Measurements from ENCODE around the gene SLC9A6.
A peak's percentile ranks its signal among the peaks of the same experiment; 100 is the strongest.

Gene SLC9A6

GRCh38 chrX:136067097-136067496, 81.9 kb downstream of the SLC9A6 start:
- Histone ChIP-seq H3K9me3 (ENCODE audit: control insufficient read depth, insufficient read depth, low read depth, low read length) (no peaks in the 10 kb centered on the region), H3K4me1 (ENCODE audit: control insufficient read depth, insufficient read depth, low read length) (peaks cover 14% of the 10 kb centered on the region), H3K4me3 (ENCODE audit: low read depth, low read length) (no peak overlapping the region), H3K27ac (ENCODE audit: extremely low read depth, low read depth, low read length) (no peak overlapping the region), H3K36me3 (ENCODE audit: control insufficient read depth in 2 of 2, insufficient read depth in 1 of 2, low read length in 2 of 2) (no peaks in the 10 kb centered on the region)
- CTCF ChIA-PET, result interaction anchor here (1.0 to 1.5 kb wide), 2 partner anchors 37 to 38 kb away, joined by 3 read pairs; no protein-coding TSS in a partner anchor
- TF ChIP-seq ZNF391 (tag by site-specific recombination; IDR thresholded peaks at IDR 0.05; ENCODE audit: borderline replicate concordance, low read depth) (no peak), KLF8 (tag by site-specific recombination; IDR thresholded peaks at IDR 0.05) (no peak), ZNF747 (tag by site-specific recombination; IDR thresholded peaks at IDR 0.05) (no peak), ZNF571 (tag by site-specific recombination; IDR thresholded peaks at IDR 0.05) (no peak), ZNF600 (tag by site-specific recombination; IDR thresholded peaks at IDR 0.05) (peak; percentile 64; the same call in 1 of the 2 replicates), ZBTB17 (tag by site-specific recombination; IDR thresholded peaks at IDR 0.05) (no peak)
- TF ChIP-seq, protein P1, sequence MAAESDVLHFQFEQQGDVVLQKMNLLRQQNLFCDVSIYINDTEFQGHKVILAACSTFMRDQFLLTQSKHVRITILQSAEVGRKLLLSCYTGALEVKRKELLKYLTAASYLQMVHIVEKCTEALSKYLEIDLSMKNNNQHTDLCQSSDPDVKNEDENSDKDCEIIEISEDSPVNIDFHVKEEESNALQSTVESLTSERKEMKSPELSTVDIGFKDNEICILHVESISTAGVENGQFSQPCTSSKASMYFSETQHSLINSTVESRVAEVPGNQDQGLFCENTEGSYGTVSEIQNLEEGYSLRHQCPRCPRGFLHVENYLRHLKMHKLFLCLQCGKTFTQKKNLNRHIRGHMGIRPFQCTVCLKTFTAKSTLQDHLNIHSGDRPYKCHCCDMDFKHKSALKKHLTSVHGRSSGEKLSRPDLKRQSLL (tag by site-specific recombination; IDR thresholded peaks at IDR 0.05), result no peak
- POLR2A ChIA-PET, result no interaction called here

DNA sequence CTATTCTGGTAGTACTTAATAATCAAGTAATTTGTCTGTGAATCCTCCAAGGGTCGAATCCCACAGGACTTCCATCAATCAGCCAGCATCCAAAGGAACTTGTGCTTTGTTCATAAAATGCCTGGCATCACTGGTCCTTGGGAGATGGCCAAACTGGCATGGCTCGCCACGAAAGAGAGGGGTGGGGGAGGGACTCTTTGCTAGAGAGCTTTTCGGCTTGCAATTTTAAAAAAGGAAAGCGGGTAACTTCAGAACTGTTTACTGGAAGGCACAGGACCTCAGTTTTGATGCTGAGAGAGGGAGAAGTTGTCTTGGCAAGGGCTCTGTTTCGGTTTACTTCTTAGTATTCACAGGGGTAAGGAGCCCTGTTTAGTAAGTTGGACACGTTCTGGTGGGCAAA, 82.7 kb downstream of the SLC9A6 start:
- no peaks in the 10 kb centered on the region for H3K36me3 ChIP-seq (ENCODE audit: control insufficient read depth in 2 of 2, insufficient read depth in 1 of 2, low read length in 2 of 2)
- ChIA-PET CTCF (interaction anchor here (0.6 to 1.5 kb wide), 4 partner anchors 36 to 1922 kb away, joined by 3 read pairs; no protein-coding TSS in a partner anchor), POLR2A (interaction anchor here (0.5 to 0.7 kb wide), 2 partner anchors 15 to 99 kb away, joined by 3 read pairs; no protein-coding TSS in a partner anchor)
- TF ChIP-seq ZNF776 (tag by site-specific recombination; IDR thresholded peaks at IDR 0.05; ENCODE audit: borderline replicate concordance), result no peak
- 0 out of 2 replicates have a peak, but pooled peaks have one; percentile 14 for TF ChIP-seq ZNF157 (tag by site-specific recombination; IDR thresholded peaks at IDR 0.05)
- no peak for TF ChIP-seq ZNF114 (tag by site-specific recombination; IDR thresholded peaks at IDR 0.05)
- TF ChIP-seq ZNF521 (tag by site-specific recombination; IDR thresholded peaks at IDR 0.05), result no peak
- no peak for TF ChIP-seq ZNF404 (tag by site-specific recombination; IDR thresholded peaks at IDR 0.05)
- no peak for TF ChIP-seq ZNF48 (tag by site-specific recombination; IDR thresholded peaks at IDR 0.05)
- TF ChIP-seq MZF1 (tag by site-specific recombination; IDR thresholded peaks at IDR 0.05; ENCODE audit: borderline replicate concordance), result no peak
- H3K9me3 ChIP-seq (ENCODE audit: control insufficient read depth, insufficient read depth, low read depth, low read length), result no peaks in the 10 kb centered on the region
- no peak overlapping the region for H3K4me3 ChIP-seq (ENCODE audit: low read depth, low read length)
- peaks cover 13% of the 10 kb centered on the region for H3K4me1 ChIP-seq (ENCODE audit: control insufficient read depth, insufficient read depth, low read length)
- no peak overlapping the region for H3K27ac ChIP-seq (ENCODE audit: extremely low read depth, low read depth, low read length)

DNA sequence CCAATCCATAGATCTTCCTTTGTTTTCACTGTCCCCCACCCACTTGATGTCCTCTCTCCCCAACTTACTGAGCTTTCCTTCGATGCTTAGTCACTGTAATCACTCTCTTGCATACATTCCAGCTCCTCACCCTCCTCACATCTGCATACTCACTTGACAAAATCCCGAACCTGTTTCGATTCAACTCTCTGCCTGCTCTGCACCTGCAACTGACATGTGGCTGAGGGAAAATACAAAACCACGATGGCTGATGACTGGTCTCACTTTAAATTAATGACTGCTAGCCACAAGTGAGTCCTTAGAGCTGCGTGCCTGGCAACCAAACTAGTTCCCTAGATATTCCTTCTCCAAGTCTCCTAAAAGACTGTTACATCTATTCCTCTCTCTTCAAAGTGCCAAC, 91.7 kb downstream of the SLC9A6 start:
- Histone ChIP-seq H3K27ac (ENCODE audit: extremely low read depth, low read depth, low read length) (no peak overlapping the region), H3K36me3 (ENCODE audit: control insufficient read depth in 2 of 2, insufficient read depth in 1 of 2, low read length in 2 of 2) (no peaks in the 10 kb centered on the region), H3K4me3 (ENCODE audit: low read depth, low read length) (no peak overlapping the region), H3K4me1 (ENCODE audit: control insufficient read depth, insufficient read depth, low read length) (no peaks in the 10 kb centered on the region), H3K9me3 (ENCODE audit: control insufficient read depth, insufficient read depth, low read depth, low read length) (no peaks in the 10 kb centered on the region)
- POLR2A ChIA-PET, result no interaction called here
- CTCF ChIA-PET, result interaction anchor here (0.6 kb wide), 1 partner anchor 189 kb away, joined by 5 read pairs; no protein-coding TSS in a partner anchor
- TF ChIP-seq ZNF169 (tag by site-specific recombination; IDR thresholded peaks at IDR 0.05) (no peak), ZNF211 (tag by site-specific recombination; IDR thresholded peaks at IDR 0.05; ENCODE audit: low read depth) (no peak), KLF16 (tag by site-specific recombination; IDR thresholded peaks at IDR 0.05) (no peak), ZEB2 (tag by site-specific recombination; IDR thresholded peaks at IDR 0.05) (no peak), GLIS1 (tag by site-specific recombination; IDR thresholded peaks at IDR 0.05) (no peak), ZNF239 (tag by site-specific recombination; IDR thresholded peaks at IDR 0.05) (no peak), KLF17 (tag by site-specific recombination; IDR thresholded peaks at IDR 0.05) (no peak), ZNF146 (tag by site-specific recombination; IDR thresholded peaks at IDR 0.05) (no peak), ZBTB49 (tag by site-specific recombination; IDR thresholded peaks at IDR 0.05; ENCODE audit: low read depth) (no peak), GLIS2 (tag by site-specific recombination; IDR thresholded peaks at IDR 0.05) (no peak), ELK4 (IDR thresholded peaks at IDR 0.05; ENCODE audit: borderline replicate concordance, low read depth, low read length) (no peak), YY1 (tag by site-specific recombination; IDR thresholded peaks at IDR 0.05) (no peak), ZNF768 (tag by site-specific recombination; IDR thresholded peaks at IDR 0.05) (no peak), ZNF473 (tag by site-specific recombination; IDR thresholded peaks at IDR 0.05) (no peak), ZNF16 (tag by site-specific recombination; IDR thresholded peaks at IDR 0.05; ENCODE audit: low read depth) (no peak)
